Lower leg skin (tissue), 4 donors: Measurements from ENCODE around the gene OGFOD2. TPM values are rescaled to one million over a fixed set of nuclear protein-coding genes. Genes with fewer than 3 reads are reported as not detected.

Experiments
- DNase-seq, 2 donors: peaks; one replicate each; pipeline ENCODE4 v3.0.0-alpha.2; 2019; ENCODE audit warnings: low spot score in 2 of 2
- H3K4me3 ChIP-seq: fragments of 200-600 bp; sonication (generic); 2 replicates; pipeline ENCODE4 v1.5.1; 2017; ENCODE audit warnings: mild to moderate bottlenecking, low read depth; ENCODE audit not compliant: poor library complexity, severe bottlenecking
- POLR2A ChIP-seq, 2 donors: fragments of 450-650 bp; IDR thresholded peaks; one replicate each; pipeline ENCODE4 v1.6.1; 2016 to 2017; ENCODE audit warnings: antibody characterized with exemption in 2 of 2, mild to moderate bottlenecking in 1 of 2, moderate library complexity in 1 of 2
- WGBS, 2 donors: methylation state at CpG; one replicate each; pipeline ENCODE4 v1.1.5; 2018; 5-methylcytosine and 5-hydroxymethylcytosine counted together
- intact Hi-C: fragments of 100-400 bp; cut with DNase I; formaldehyde crosslinking; loops from one replicate; pipeline ENCODE4 v1.15.0; 2023; ENCODE audit warnings: low total_unique reads
- total RNA-seq, 4 donors: library from RNA; depleted of rRNA; stranded (reverse); fragments of >200 nt; gene quantifications; one replicate each; pipeline ENCODE4 v1.1.0, GENCODE V29; 2016
- TF ChIP-seq, protein P1 (sequence below), 3 donors: fragments of 450-650 bp; IDR thresholded peaks; one replicate each; pipeline ENCODE4 v1.5.1; 2016; ENCODE audit warnings: antibody characterized with exemption in 3 of 3, mild to moderate bottlenecking in 3 of 3, moderate library complexity in 2 of 3

OGFOD2 gene
- total RNA-seq: 10 to 100 TPM in 3 of 4 donors, 1 to 10 TPM in 1; 6.6 to 14.1 (median 13.0) TPM

DNA sequence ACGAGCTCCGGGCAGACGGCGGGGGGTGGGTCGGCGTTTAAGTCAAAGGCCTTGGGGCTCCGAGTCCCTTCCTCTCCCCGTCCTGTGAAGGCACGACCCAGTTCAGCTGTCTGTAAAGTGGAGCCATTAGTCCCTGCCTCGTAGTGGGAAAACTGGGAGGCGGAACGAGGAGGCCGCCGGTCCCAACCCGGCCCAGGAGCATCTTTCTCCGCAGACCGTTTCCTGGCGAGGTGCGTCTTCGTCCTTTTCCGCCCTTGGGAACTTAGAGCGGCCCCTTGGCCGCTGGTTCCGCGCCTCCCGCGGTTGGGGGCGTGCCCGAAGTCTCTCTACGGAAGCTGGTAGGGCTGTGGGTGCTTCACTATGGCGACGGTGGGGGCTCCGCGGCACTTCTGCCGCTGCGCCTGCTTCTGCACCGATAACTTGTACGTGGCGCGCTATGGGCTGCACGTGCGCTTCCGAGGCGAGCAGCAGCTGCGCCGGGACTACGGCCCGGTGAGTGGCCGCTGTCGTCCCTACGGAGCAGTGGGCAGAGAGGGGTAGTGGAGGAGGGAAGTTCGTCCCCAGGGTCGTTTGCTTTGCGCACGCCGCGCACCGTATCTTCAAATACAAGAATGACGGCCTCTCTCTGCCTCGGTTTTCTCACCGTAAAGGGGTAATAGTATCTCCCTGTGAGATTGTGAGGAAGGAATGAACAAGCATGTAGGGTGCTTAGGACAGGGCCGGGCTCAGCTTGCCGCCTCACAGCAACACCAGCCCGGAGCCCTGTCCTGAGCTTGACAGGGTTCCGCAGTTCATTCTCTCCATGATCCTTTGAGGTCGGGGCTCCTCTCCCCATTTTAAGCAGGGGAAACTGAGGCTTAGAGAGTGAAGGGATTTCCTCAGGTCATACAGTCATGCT lies at the start of gene OGFOD2:
Gene OGFOD2, plus strand, starts transcription at position 353 of the 898 bp plus-strand sequence. Its CDS starts 8 bp downstream, at position 361.
- TF ChIP-seq, protein P1, sequence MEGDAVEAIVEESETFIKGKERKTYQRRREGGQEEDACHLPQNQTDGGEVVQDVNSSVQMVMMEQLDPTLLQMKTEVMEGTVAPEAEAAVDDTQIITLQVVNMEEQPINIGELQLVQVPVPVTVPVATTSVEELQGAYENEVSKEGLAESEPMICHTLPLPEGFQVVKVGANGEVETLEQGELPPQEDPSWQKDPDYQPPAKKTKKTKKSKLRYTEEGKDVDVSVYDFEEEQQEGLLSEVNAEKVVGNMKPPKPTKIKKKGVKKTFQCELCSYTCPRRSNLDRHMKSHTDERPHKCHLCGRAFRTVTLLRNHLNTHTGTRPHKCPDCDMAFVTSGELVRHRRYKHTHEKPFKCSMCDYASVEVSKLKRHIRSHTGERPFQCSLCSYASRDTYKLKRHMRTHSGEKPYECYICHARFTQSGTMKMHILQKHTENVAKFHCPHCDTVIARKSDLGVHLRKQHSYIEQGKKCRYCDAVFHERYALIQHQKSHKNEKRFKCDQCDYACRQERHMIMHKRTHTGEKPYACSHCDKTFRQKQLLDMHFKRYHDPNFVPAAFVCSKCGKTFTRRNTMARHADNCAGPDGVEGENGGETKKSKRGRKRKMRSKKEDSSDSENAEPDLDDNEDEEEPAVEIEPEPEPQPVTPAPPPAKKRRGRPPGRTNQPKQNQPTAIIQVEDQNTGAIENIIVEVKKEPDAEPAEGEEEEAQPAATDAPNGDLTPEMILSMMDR (IDR thresholded peaks at IDR 0.05): no peak
- TF ChIP-seq POLR2A (IDR thresholded peaks at IDR 0.05): no peak
- 0% methylated on average over 49 to 66 of the region's 66 CpGs for WGBS, 2 donors
- peak; percentile 90 to 98 for DNase-seq
- intact Hi-C loops: no loop called here
- peak within 1 kb of the TSS; percentile 96 for H3K4me3 ChIP-seq

DNA sequence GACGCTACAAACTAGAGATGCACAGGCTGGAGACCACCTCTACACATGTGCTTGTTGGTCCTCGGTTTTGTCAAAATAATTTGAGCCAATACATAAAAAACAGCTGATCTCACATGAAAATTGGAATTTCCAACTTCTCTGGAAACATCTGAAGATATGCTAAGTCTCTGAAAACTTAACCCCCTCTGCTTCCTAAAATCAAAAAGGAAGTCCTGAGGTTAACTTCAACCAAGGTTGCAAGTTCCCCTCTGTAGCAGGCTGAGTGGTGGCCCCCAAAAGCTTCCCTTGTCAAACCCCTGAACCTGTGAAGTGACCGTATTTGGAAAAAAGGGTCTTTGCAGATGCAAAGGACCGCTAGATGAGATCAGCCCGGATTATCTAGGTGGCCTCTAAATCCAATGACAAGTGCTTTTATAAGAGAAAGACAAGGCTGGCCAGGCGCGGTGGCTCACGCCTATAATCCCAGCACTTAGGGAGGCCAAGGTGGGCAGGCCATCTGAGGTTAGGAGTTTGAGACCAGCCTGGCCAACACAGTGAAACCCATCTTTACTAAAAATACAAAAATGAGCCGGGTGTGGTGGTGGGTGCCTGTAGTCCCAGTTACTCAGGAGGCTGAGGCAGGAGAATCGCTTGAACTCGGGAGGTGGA lies 47.2 kb upstream of the OGFOD2 start:
- TF ChIP-seq, protein P1 (IDR thresholded peaks at IDR 0.05): no peak
- no peak for TF ChIP-seq POLR2A (IDR thresholded peaks at IDR 0.05)
- 86 to 89% methylated on average over 11 of the region's 11 CpGs for WGBS, 2 donors
- no peak overlapping the region for H3K4me3 ChIP-seq
- DNase-seq: no peak
- intact Hi-C loops: no loop called here

DNA sequence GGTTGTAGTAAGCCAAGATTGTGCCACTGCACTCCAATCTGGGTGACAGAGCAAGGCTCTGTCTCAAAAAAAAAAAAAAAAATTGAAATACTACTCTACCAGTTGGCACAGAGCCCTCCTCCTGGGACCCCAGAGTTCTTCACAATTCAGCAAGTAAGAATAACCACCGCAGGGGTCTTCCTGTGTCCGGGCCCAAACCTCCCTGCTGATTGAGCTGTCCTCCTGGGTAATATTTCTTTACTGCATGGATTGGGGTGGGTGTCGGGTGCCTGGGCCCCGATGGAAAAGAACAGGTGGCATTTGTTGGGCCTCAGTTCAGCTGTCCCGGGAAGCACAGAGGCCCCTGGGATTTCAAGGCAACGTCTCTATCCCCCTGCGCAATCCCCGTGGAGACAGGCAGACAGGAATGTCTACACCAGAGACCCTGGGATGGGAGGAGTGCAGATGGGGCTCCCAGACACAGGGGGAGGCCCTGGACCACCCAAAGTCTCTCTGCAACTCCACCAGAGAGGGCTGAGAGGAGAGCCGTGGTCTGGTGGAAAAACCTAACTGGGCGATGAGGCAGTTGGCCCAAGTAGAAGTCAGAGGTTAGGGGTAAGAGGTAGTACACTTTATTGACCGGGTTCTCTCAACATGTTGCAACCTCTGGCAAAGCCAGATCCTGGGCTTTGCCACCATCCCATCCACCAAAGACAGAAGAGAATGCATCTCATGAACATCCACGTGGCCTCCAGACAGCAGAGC lies 46.5 kb upstream of the OGFOD2 start:
- intact Hi-C loops: no loop called here
- TF ChIP-seq, protein P1 (IDR thresholded peaks at IDR 0.05): no peak
- no peak overlapping the region for H3K4me3 ChIP-seq
- no peak for DNase-seq
- WGBS, 2 donors: 81 to 91% methylated on average over 11 to 12 of the region's 12 CpGs

DNA sequence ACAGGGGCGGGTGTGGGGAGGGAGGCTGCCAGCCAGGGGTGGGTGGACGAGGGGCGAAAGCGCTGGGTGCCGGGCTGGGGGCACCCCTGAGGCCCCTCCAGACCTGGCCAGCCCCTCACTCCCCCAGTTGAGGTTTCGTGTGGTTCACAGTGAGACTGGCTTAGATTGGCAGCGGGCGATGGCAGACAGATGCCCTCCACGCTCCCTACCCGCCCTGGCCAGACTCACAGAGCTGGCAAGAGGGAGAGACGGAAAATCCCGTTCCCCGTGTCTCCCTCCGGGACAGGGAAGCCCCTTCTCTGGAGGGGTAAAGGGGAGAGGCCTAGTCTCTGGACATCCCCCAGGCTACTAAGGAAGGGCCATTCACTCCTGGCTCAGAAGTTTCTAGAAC lies 45.9 kb upstream of the OGFOD2 start:
- H3K4me3 ChIP-seq: no peak overlapping the region
- intact Hi-C loops: no loop called here
- 87 to 92% methylated on average over 14 of the region's 14 CpGs for WGBS, 2 donors
- no peak for TF ChIP-seq POLR2A (IDR thresholded peaks at IDR 0.05)
- TF ChIP-seq, protein P1 (IDR thresholded peaks at IDR 0.05): no peak
- no peak for DNase-seq

DNA sequence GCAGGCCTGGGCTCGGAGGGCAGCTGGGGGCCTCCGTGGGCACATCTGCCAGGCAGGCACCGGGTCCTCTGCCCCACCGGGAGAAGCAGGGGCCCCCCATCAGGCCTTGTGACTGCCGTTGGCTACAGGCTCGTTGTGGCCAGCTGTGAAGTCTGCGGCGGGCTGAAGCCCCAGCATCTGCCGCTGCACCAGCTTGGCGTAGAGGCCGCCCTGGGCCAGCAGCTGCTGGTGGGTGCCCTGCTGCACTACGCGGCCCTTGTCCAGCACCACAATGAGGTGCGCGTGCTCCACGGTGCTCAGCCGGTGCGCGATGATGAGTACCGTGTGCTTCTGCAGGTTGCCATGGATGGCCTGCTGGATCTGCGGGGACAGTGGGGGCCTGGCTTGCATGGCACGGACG lies 45.2 kb upstream of the OGFOD2 start:
- H3K4me3 ChIP-seq: no peak overlapping the region
- WGBS, 2 donors: 94 to 96% methylated on average over 7 to 19 of the region's 23 CpGs
- intact Hi-C loops: no loop called here
- TF ChIP-seq, protein P1 (IDR thresholded peaks at IDR 0.05): no peak
- no peak for TF ChIP-seq POLR2A (IDR thresholded peaks at IDR 0.05)
- DNase-seq: no peak
